IPS-NIHi7 (cell line): ENCODE results near the gene RFX7.

ENCODE experiments used
- DNase-seq: peaks from one replicate; pipeline ENCODE4 v3.0.0; 2012; ENCODE audit warnings: mixed read lengths; ENCODE audit errors: extremely low spot score

Gene RFX7

GRCh38 chr15:56126409-56126808, 117.3 kb downstream of the RFX7 start:
- no peak for DNase-seq

DNA sequence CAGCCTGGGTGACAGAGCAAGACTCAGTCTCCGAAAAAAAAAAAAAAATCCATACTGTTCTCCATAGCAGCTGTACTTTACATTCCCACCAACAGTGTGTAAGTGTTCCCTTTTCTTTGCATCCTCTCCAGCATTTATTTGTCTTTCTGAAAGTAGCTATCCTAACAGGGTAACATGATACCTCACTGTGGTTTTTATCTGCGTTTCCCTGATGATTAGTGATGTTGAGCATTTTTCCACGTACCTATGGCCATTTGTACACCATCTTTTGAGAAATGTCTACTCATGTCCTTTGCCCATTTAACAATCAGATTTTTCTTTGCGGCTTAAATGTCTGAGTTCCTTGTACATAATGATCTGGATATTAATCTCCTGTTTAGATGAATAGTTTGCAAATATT, 119.3 kb downstream of the RFX7 start:
- no peak for DNase-seq

- no peak for DNase-seq
Measured at GRCh38 chr15:56105855-56106254, 137.8 kb downstream of the RFX7 start.

DNA sequence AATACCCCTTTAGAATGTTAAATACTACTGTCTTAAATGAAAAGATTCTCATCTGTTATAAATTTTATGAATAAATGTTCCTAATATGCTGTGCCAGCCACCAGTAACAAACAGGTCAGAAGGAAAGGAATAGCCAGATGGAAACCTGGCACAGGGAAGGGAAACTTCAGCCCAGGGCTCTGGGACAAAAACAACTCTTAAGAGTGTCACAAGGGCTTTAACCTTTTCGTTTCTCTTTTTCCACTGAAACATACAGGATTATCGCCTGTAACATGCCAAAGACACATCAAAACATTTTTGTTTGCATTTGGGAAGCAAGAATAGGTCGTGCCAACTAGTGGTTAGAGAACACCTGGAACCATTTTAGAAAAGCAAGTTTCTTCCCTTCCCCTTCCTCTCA, 141.2 kb downstream of the RFX7 start:
- no peak for DNase-seq

GRCh38 chr15:56099311-56099710, 144.4 kb downstream of the RFX7 start:
- no peak for DNase-seq

DNA sequence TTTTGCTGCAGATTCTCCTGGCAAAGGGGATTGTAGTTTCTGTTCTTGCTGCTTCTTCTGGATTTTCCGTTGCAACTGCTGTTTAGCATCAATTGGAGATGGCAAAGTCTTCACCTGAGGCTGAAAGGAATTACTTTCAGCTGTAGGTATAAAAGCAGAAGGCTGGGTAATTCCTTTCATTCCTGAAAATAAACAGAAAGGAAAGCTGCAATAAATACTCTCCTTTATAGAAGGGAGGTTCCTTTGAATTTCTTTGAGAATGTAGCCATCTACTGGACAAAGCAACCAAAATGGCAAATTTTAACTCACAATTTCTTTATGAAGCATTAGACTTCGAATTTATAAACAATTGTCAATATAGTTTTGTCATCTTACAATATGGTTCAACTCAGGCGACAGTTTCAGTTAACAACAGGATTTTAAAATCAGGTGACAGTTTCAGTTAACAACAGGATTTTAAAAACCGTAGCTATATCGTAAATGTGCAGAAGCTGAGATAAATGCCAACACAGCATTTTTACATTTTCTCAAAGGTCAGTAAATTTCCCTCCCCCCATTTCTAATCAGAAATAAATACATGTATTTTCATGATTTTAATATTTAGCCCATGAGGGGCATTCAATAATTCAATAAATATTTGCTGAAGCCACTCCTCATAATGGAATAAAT, 145.3 kb downstream of the RFX7 start:
- no peak for DNase-seq

DNA sequence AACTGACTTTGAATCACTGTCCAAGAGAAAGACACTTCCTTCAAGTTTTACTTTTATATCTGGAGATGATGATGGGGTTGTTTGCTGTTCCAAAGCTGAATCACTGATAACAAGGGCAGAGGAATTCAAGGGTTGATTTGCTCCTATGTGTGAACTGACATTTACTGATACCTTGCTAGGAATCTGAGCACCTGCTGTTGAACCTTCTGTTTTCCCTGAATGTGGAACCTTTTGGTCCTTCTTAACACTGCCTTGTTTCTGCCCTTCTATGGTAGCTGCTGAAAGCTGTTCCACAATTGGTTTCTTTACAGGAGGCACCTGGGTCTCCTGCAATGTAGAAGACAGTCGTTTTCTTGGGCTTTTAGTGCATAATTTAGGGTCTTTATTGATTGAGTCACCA, 148.3 kb downstream of the RFX7 start:
- DNase-seq, result no peak

DNA sequence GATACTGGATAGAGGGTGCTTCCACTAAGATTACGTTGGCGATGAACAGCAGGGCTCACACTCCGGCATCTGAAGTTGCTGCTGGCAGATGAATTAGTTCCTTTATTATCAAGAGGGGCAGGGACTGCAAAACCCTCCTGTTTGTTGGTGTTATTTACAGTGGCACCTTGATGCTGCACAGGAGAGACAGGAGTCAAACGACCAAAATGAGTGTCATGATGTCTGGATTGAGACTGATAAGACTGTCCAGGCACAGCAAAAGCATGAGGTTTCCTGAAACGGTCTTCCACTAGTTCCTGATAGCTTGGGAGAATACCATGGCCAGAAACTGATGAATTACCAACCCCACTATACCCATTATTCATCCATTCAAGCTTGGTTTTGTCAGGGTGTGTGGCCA, 149.5 kb downstream of the RFX7 start:
- DNase-seq, result no peak

GRCh38 chr15:56088389-56088788, 155.3 kb downstream of the RFX7 start:
- no peak for DNase-seq

DNA sequence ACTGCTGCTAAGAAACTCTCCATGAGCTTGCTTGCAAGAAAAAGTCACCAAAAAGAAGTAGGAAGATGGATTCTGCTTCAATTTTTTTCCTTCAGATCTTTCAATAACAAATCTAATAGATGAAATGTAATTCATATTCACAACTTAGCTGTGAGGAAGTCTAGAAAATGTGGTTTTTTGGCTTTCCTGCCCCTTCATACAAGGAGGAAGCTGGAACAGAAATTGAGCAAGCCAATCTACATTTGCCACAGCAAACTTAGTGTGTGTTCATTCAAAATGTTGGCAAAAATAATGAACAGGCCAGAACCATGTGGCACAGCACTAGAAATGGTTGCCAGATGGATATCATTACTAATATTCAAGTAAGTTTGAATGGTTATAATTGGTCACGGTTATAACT, 157.1 kb downstream of the RFX7 start:
- no peak for DNase-seq

DNA sequence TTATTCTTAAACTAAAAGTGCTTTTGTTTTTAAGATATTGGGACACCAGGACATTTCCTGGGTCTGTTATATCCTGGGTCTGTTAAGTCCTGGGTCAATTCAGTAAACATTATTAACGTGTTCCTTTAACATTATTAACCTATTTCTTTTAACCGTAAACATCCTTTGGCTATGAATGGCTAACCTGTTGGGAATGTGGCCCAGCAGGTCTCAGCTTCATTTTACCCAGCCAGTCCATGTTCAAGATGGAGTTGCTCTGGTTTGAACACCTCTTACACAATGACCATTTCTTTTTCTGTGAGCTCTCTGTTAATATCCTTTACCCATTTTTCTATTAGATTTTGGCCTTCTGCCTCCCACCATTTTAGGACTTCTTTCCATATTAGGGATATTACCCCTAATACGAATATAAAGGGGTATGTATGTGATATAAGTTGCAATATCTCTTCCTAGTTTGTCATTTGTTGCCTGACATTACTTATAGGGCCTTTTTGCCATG, 161.4 kb downstream of the RFX7 start:
- no peak for DNase-seq

GRCh38 chr15:56077081-56077480, 166.6 kb downstream of the RFX7 start:
- no peak for DNase-seq

- no peak for DNase-seq
Measured at GRCh38 chr15:56076640-56077039, 167.0 kb downstream of the RFX7 start.

- no peak for DNase-seq
Measured at GRCh38 chr15:56074481-56075265, 169.0 kb downstream of the RFX7 start.

DNA sequence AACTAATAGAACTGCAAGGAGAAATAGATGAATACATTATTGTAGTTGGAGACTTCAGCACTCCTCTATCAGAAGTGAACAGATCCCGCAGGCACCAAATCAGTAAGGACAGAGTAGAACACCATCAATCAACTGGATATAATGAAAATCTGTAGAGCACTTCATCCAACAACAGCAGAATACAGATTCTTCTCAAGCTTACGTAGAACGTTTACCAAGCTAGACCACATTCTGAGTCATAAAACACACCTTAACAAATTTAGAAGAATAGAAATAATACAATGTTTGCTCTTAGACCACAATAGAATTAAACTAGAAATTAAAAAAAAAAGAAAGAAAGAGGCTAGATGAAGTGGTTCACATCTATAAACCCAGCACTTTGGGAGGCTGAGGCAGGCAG, 179.5 kb downstream of the RFX7 start:
- no peak for DNase-seq

DNA sequence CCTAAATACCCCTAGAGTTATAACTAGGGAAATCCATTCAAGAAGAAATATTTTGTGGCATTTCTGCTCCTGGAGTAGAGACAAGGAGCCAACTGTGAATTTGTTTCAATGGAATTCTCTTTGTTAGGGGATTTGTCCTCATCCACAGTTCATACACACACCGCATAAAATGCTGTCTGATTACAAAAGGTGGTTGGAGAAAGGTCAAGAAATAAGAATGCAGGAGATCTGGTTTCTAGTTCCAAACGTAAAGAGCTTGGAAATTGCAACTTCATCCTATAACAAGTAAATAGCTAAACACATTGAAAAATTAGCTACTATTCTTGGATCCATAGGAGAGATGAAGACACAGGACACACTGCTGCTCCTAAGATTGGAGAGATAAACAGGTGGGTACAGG, 184.0 kb downstream of the RFX7 start:
- DNase-seq, result no peak

GRCh38 chr15:56058986-56059385, 184.7 kb downstream of the RFX7 start:
- no peak for DNase-seq

DNA sequence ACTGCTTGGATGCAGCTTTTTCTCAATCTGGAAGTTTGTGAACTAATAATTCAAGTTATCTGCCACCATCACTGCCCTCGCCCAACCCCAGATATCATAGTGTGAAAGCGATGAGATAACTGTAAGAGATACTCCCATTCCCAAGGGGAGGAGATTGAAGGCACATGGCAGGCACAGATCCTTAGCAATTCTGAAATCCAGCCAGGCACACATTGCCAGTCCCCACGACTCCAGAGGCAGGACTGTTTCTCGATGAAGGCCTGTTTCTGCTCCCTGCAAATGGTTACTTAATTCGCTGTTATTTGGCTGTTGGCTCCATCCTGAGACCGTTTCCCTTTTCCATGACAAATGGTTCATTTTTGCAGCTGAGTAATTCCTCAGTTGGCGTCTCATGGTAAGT, 187.1 kb downstream of the RFX7 start:
- DNase-seq, result no peak

DNA sequence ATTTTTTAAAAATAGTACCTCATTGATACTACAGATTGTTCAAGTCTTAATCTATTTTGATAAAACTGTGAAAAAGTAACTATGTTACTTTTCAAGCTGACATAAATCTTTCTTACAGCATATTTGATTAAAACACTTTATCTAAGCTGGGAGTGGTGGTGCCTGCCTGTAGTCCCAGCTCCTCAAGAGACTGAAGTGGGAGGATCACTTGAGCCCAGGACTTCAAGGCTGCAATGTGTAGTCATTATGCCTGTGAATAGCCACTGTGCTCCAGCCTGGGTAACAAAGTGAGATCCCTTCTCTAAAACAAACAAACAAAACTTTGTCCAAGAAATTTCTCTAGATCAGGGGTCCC, 190.7 kb downstream of the RFX7 start:
- DNase-seq, result no peak

GRCh38 chr15:56052395-56053045, 191.2 kb downstream of the RFX7 start:
- DNase-seq, result peak; percentile 50

DNA sequence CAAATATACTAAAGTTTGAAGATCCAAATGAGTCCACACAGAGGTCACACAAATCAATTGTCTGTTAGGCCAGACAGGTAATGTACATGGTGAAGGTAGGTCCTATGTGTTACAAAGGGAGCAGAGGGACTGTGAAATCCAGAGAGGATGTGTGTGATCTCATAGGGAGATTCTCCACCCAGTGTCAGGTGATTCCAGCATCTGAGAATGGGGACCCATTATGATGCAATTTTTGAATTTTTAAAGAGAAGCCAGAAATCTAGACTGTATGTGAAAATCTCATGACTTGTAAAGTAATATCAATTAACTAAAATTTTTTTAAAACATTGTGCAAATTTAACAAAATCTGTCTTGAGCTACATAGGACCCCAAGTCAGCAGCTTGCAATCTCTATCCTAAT, 192.0 kb downstream of the RFX7 start:
- no peak for DNase-seq

- DNase-seq, result no peak
Measured at GRCh38 chr15:56049577-56049976, 194.1 kb downstream of the RFX7 start.

DNA sequence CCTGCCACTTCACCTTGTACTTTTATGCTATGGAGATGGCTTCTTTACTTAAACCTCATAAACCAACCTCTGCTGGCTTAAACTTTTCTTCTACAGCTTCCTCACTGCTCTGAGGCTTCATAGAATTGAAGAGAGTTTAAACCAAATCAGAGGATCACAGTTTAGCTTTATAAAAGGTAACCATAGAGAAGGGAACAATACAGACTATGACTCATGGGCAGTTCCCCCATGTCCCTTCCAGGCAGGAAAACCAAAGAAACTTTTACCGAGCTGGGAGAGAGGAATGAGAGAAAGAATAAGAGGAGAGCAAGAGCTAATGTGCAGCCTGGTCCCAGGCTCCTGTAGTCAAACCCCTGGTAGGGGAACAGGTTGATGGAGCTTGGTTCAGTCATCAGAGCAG, 196.3 kb downstream of the RFX7 start:
- no peak for DNase-seq
